ENCODE measurements around the gene HEG1. TPM values are rescaled to one million over a fixed set of nuclear protein-coding genes. Genes with fewer than 3 reads are reported as not detected.

HEG1 gene
- total and polyA plus RNA-seq, 2 experiments from 2014 or later: 1.8 to 8.8 TPM

- Histone ChIP-seq H3K4me1 (ENCODE audit: insufficient read depth) (no peaks in the 10 kb centered on the region), H3K9me2 (ENCODE audit: insufficient read depth) (no peaks in the 10 kb centered on the region), H3K4me2 (no peak overlapping the region), H3F3A (replicated peaks; ENCODE audit: low read depth) (no peaks in the 10 kb centered on the region), H4K20me1 (replicated peaks; ENCODE audit: insufficient read depth) (no peaks in the 10 kb centered on the region), H3K27ac (ENCODE audit: low read depth) (no peak overlapping the region), H3K36me3 (ENCODE audit: insufficient read depth) (no peaks in the 10 kb centered on the region), H3K4me3 (no peak overlapping the region), H2AFZ (no peak overlapping the region), H3K79me2 (replicated peaks; ENCODE audit: insufficient read depth) (no peaks in the 10 kb centered on the region), H3K27me3 (ENCODE audit: insufficient read depth) (no peaks in the 10 kb centered on the region)
- DNase-seq (ENCODE audit: low spot score): no peak
- Mint-ChIP-seq H3K27ac (no peak overlapping the region), H3K4me3 (no peak overlapping the region), H3K4me1 (peaks cover 9% of the 10 kb centered on the region), H3K27me3 (ENCODE audit: insufficient read depth, low read depth, poor library complexity) (no peaks in the 10 kb centered on the region), H3K36me3 (ENCODE audit: low read depth) (no peaks in the 10 kb centered on the region), H3K9me3 (no peaks in the 10 kb centered on the region)
- TF ChIP-seq CTCF (conservative IDR thresholded peaks at IDR 0.05; ENCODE audit: low read depth in 2 of 2) (no peak), ZNF462 (CRISPR knock-in tag; IDR thresholded peaks at IDR 0.05) (no peak), REST (IDR thresholded peaks at IDR 0.05; ENCODE audit: unreplicated experiment) (no peak), CREB1 (CRISPR knock-in tag; IDR thresholded peaks at IDR 0.05; ENCODE audit: low read depth) (no peak), NANOG (IDR thresholded peaks at IDR 0.05; ENCODE audit: borderline replicate concordance) (no peak), JUNB (IDR thresholded peaks at IDR 0.05; ENCODE audit: unreplicated experiment) (no peak), STAT1 (IDR thresholded peaks at IDR 0.05; ENCODE audit: unreplicated experiment) (no peak), ZNF331 (CRISPR knock-in tag; IDR thresholded peaks at IDR 0.05; ENCODE audit: low read depth) (no peak), EZH2phosphoT487 (IDR thresholded peaks at IDR 0.05; ENCODE audit: unreplicated experiment) (no peak), POLR2AphosphoS5 (IDR thresholded peaks at IDR 0.05; ENCODE audit: low read depth) (no peak), ETS1 (IDR thresholded peaks at IDR 0.05) (no peak), EZH2 (IDR thresholded peaks at IDR 0.05; ENCODE audit: low read depth, unreplicated experiment) (no peak), ZNF114 (CRISPR knock-in tag; IDR thresholded peaks at IDR 0.05) (no peak)
- ATAC-seq: no peak
Observed at GRCh38 chr3:124950026-124950425, 105.8 kb downstream of the HEG1 start.
